SK-N-SH (cell line): Measurements from ENCODE around the gene ADRM1. TPM values are rescaled to one million over a fixed set of nuclear protein-coding genes. Genes with fewer than 3 reads are reported as not detected.

ENCODE experiments used
- CTCF ChIA-PET: fragments of 300-600, 350-600 bp; formaldehyde crosslinking; extraction: SDS; loops from one replicate; lab custom pipeline; 2021; lab: Yijun Ruan, JAX
- POLR2A ChIA-PET: fragments of 350-600 bp; sonication (Branson Sonifier 250); formaldehyde crosslinking; extraction: SDS; loops from one replicate; lab custom pipeline; 2020; ENCODE audit warnings: antibody characterized with exemption, inconsistent platforms; lab: Yijun Ruan, JAX
- DNase-seq: peaks from one replicate; pipeline ENCODE4 v3.0.0; 2012
- H2AFZ ChIP-seq: fragments of 200-600 bp; sonication (generic); 2 replicates; pipeline ENCODE4 v1.8.1; 2016; ENCODE audit warnings: antibody characterized with exemption, mild to moderate bottlenecking, low read depth
- H3F3A ChIP-seq: fragments of 200-600 bp; sonication (generic); replicated peaks from 2 replicates; pipeline ENCODE3; 2016; ENCODE audit warnings: antibody characterized with exemption, mild to moderate bottlenecking; ENCODE audit not compliant: insufficient read depth
- H3K27ac ChIP-seq, 2 experiments: fragments of 200-500 bp in 1 of 2; fragments of 200-600 bp in 1 of 2; sonication (Bioruptor generic) in 1 of 2; sonication (generic), shearing (Covaris generic) in 1 of 2; 2 replicates each; pipeline versions ENCODE4 v1.5.1 to v1.6.1; 2014 to 2016; ENCODE audit warnings: low read depth in 2 of 2, inconsistent platforms in 1 of 2, low read length in 1 of 2, mild to moderate bottlenecking in 1 of 2, mixed read lengths in 1 of 2
- H3K27me3 ChIP-seq: fragments of 200-600 bp; sonication (generic), shearing (Covaris generic); 2 replicates; pipeline ENCODE4 v1.6.1; 2016; ENCODE audit warnings: mixed run types; ENCODE audit not compliant: insufficient read depth
- H3K36me3 ChIP-seq, 2 experiments: fragments of 200-500 bp in 1 of 2; fragments of 200-600 bp in 1 of 2; sonication (Bioruptor generic) in 1 of 2; sonication (generic) in 1 of 2; replicated peaks in 1 of 2; 2 replicates each; pipeline versions ENCODE3 to v1.5.1; 2014 to 2016; ENCODE audit warnings: low read length in 1 of 2, mild to moderate bottlenecking in 1 of 2; ENCODE audit not compliant: insufficient read depth in 2 of 2, control insufficient read depth in 1 of 2
- H3K4me1 ChIP-seq, 2 experiments: fragments of 200-500 bp in 1 of 2; fragments of 200-600 bp in 1 of 2; sonication (Bioruptor generic) in 1 of 2; sonication (generic), shearing (Covaris generic) in 1 of 2; 2 replicates each; pipeline versions ENCODE4 v1.5.1 to v1.6.1; 2014 to 2016; ENCODE audit warnings: low read depth in 1 of 2, low read length in 1 of 2, mixed run types in 1 of 2; ENCODE audit not compliant: insufficient read depth in 2 of 2, control insufficient read depth in 1 of 2
- H3K4me2 ChIP-seq: fragments of 200-600 bp; sonication (generic), shearing (Covaris generic); 2 replicates; pipeline ENCODE4 v1.6.1; 2017; ENCODE audit warnings: mixed run types
- H3K4me3 ChIP-seq, 2 experiments: fragments of 200-500 bp in 1 of 2; fragments of 200-600 bp in 1 of 2; sonication (Bioruptor generic) in 1 of 2; sonication (generic), shearing (Covaris generic) in 1 of 2; 2 replicates each; pipeline versions ENCODE4 v1.5.1 to v1.8.1; 2014 to 2016; ENCODE audit warnings: low read depth in 2 of 2, inconsistent platforms in 1 of 2, low read length in 1 of 2, mild to moderate bottlenecking in 1 of 2, mixed read lengths in 1 of 2, moderate library complexity in 1 of 2
- H3K79me2 ChIP-seq: fragments of 200-600 bp; sonication (generic); 2 replicates; pipeline ENCODE4 v1.8.1; 2017; ENCODE audit warnings: mild to moderate bottlenecking; ENCODE audit not compliant: insufficient read depth
- H3K9ac ChIP-seq: fragments of 200-600 bp; sonication (generic); 2 replicates; pipeline ENCODE4 v1.6.1; 2017; ENCODE audit warnings: mixed run types
- H3K9me2 ChIP-seq: fragments of 200-600 bp; sonication (generic); 2 replicates; pipeline ENCODE4 v1.6.1; 2017; ENCODE audit warnings: mixed run types
- H3K9me3 ChIP-seq: fragments of 200-600 bp; sonication (generic); 2 replicates; pipeline ENCODE4 v1.6.1; 2017; ENCODE audit warnings: mixed run types, mild to moderate bottlenecking, moderate library complexity
- H4K20me1 ChIP-seq: fragments of 200-600 bp; sonication (generic); 2 replicates; pipeline ENCODE4 v1.6.1; 2017; ENCODE audit warnings: mild to moderate bottlenecking, mixed run types; ENCODE audit not compliant: insufficient read depth
- EZH2phosphoT487 ChIP-seq: fragments of 200-600 bp; sonication (generic); IDR thresholded peaks from 2 replicates; pipeline ENCODE4 v1.6.1; 2017; ENCODE audit warnings: low read depth, mixed run types, mild to moderate bottlenecking, antibody characterized with exemption, moderate library complexity, borderline replicate concordance
- FOXJ3 ChIP-seq: sonication (generic); formaldehyde crosslinking; IDR thresholded peaks from 2 replicates; pipeline ENCODE4 v1.5.1; 2020; ENCODE audit warnings: mild to moderate bottlenecking, missing genetic modification reagents
- GATA2 ChIP-seq: sonication (generic); formaldehyde crosslinking; IDR thresholded peaks from 2 replicates; pipeline ENCODE4 v1.5.0; 2020; ENCODE audit warnings: mild to moderate bottlenecking, missing genetic modification reagents
- JUND ChIP-seq: IDR thresholded peaks from 2 replicates; pipeline ENCODE4 v1.4.0; 2012
- MXI1 ChIP-seq: IDR thresholded peaks from 2 replicates; pipeline ENCODE4 v1.6.1; 2012; ENCODE audit warnings: mild to moderate bottlenecking, low read depth, low read length, improper control_type of control experiment
- POLR2AphosphoS5 ChIP-seq: IDR thresholded peaks from 2 replicates; pipeline ENCODE4 v1.6.1; 2012; ENCODE audit warnings: low read depth, low read length
- RFX5 ChIP-seq: IDR thresholded peaks from 2 replicates; pipeline ENCODE4 v1.6.1; 2012; ENCODE audit warnings: mild to moderate bottlenecking, improper control_type of control experiment, low read length
- SIN3A ChIP-seq: IDR thresholded peaks from 2 replicates; pipeline ENCODE4 v1.6.1; 2012; ENCODE audit warnings: low read depth, mild to moderate bottlenecking, low read length, moderate library complexity, borderline replicate concordance
- TAF1 ChIP-seq: IDR thresholded peaks from 2 replicates; pipeline ENCODE4 v1.6.1; 2012; ENCODE audit warnings: low read depth, mild to moderate bottlenecking, low read length, moderate library complexity, borderline replicate concordance
- TCF12 ChIP-seq: IDR thresholded peaks from 2 replicates; pipeline ENCODE4 v1.4.0; 2012
- USF1 ChIP-seq: IDR thresholded peaks from 2 replicates; pipeline ENCODE4 v1.4.0; 2012; ENCODE audit warnings: low read depth, borderline replicate concordance
- WGBS: methylation state at CpG from one replicate; pipeline ENCODE4 v1.1.6; 2017; ENCODE audit warnings: low lambda C conversion rate; 5-methylcytosine and 5-hydroxymethylcytosine counted together
- polyA plus RNA-seq, 3 experiments: library from polyadenylated mRNA; depleted of rRNA; stranded (reverse); fragments of >200 nt; gene quantifications; 2 replicates each; pipeline ENCODE4 v1.2.3, GENCODE V29; 2012

Gene ADRM1
- polyA plus RNA-seq, 1 of the 3 experiments (the other 2 are of a cell fraction): 142 TPM

GRCh38 chr20:62314711-62315302 lies 12.0 kb downstream of the ADRM1 start:
- Histone ChIP-seq H3K4me2 (no peak overlapping the region), H3K9me3 (no peaks in the 10 kb centered on the region), H4K20me1 (no peaks in the 10 kb centered on the region), H2AFZ (no peak overlapping the region), H3K27ac (no peak overlapping the region), H3K4me3 (no peak overlapping the region), H3K79me2 (no peaks in the 10 kb centered on the region), H3F3A (no peaks in the 10 kb centered on the region), H3K4me1 (no peaks in the 10 kb centered on the region), H3K27me3 (no peaks in the 10 kb centered on the region), H3K9me2 (no peaks in the 10 kb centered on the region), H3K36me3 (peaks cover 0 to 80% of the 10 kb centered on the region in 2 experiments), H3K9ac (no peak overlapping the region)
- ChIA-PET POLR2A (no interaction called here), CTCF (interaction anchor here (2.9 kb wide), 1 partner anchor 12 kb away, joined by 13 read pairs; the partner anchor contains the start of gene ADRM1)
- TF ChIP-seq EZH2phosphoT487 (no peak), TAF1 (no peak), RFX5 (no peak), SIN3A (no peak), TCF12 (no peak), POLR2AphosphoS5 (no peak), MXI1 (no peak), USF1 (no peak)
- no peak for DNase-seq
- WGBS: 93% methylated on average over 12 of the region's 25 CpGs

- Histone ChIP-seq H3K27me3 (no peaks in the 10 kb centered on the region), H3K9me2 (no peaks in the 10 kb centered on the region), H3K4me1 (no peaks in the 10 kb centered on the region), H2AFZ (no peak overlapping the region), H3F3A (no peaks in the 10 kb centered on the region), H3K79me2 (no peaks in the 10 kb centered on the region), H4K20me1 (no peaks in the 10 kb centered on the region), H3K27ac (no peak overlapping the region), H3K9ac (no peak overlapping the region), H3K36me3 (peaks cover 0 to 76% of the 10 kb centered on the region in 2 experiments), H3K9me3 (no peaks in the 10 kb centered on the region), H3K4me3 (no peak overlapping the region), H3K4me2 (no peak overlapping the region)
- TF ChIP-seq TAF1: no peak
- TF ChIP-seq GATA2: no peak
- no peak for TF ChIP-seq JUND
- no peak for TF ChIP-seq FOXJ3 (CRISPR knock-in tag)
- POLR2A ChIA-PET: no interaction called here
- 89% methylated on average over 5 of the region's 12 CpGs for WGBS
- no peak for DNase-seq
- CTCF ChIA-PET: interaction anchor here (0.9 to 2.9 kb wide), 4 partner anchors 13 to 89 kb away, joined by 4 to 13 read pairs (median 4); partner anchors contain the start of gene ADRM1
These were observed 13.0 kb downstream of the ADRM1 start for GRCh38 chr20:62315773-62316172.
